Measurements from ENCODE around the gene RHOU. TPM values are rescaled to one million over a fixed set of nuclear protein-coding genes. Genes with fewer than 3 reads are reported as not detected.

Gene RHOU
- total RNA-seq, 1 donor from 2014 or later: 0.89 TPM

- no peak for DNase-seq (ENCODE audit: low read depth)
Measured at GRCh38 chr1:228783418-228784040, 48.2 kb downstream of the RHOU start.

- no peak for DNase-seq (ENCODE audit: low read depth)
Measured at GRCh38 chr1:228784181-228784580, 48.9 kb downstream of the RHOU start.

GRCh38 chr1:228785366-228786330, 50.4 kb downstream of the RHOU start:
- no peak for DNase-seq (ENCODE audit: low read depth)

DNA sequence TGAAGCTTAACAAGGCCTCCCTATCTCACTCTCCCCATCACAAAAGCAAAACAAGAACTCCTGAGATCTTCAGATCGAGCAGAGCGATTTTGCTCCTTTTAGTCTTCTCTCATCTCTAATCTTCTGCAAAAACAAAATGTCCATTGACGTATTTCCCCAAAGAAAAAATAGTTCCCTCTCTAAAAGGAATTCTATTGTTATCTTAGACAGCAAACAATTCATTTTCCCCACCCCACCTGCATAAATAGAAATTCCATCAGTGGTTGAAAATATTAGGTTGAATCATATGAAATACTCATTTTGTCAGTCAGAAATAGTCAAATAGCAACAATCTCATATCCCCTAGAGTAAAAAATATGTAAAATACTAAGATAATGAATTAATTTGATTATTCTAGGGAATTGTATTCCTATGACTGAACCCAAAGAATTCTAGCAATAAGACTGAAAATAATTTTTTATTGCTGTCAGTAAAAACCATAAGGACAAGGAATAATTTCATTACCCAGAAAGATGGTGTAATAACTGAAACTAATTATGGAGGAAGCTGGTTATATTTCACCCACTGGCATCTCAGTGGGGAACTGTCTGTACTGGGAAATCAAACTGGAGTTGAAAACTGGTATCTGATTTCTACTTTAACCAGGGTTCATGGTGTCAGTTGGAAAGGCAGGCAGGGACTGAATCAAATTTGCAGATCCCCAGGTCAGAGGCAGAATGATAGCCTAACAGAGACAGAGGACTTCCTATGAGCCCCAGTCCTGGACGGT, 51.3 kb downstream of the RHOU start:
- no peak for DNase-seq (ENCODE audit: low read depth)

DNA sequence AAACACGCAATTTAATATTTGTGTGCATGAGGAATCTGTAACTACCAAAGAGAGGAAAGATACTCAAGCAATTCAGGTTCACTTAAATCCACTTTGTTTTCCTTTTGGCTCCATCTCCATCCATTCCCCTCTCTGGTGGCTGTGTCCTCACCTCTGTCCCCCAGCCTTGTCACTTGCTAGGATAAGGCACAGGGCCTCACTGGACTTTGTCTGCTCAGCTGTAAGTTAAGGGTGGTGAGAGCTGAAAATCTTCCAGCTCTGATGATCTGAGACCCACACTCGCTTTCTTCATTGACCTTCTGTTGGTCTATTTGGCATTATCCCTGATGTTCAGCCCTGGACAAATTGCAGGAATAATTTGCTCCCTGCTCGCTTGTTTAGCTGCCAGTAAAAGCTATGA, 56.5 kb downstream of the RHOU start:
- DNase-seq (ENCODE audit: low read depth): no peak

- DNase-seq (ENCODE audit: low read depth): no peak
Measured at GRCh38 chr1:228792601-228793000, 57.3 kb downstream of the RHOU start.

DNA sequence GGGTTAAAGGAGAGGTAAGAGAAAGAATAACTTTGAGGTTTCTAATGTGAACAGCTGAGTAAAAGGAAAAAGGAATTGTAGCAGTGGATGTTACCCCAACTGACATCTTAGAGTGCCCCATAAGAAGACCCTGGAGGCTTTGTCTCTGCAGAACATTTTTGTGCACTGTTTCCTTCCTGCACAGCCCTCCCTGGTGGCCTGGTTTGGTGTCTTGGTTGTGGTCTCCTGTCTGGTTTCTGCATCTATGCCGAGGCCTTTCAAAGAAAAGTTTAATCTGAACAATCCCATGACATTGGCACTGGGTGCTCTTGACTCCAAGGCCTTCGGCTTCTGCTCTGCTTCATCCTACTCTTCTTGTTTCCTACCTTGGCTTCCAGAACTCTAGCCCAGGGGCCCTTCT, 57.8 kb downstream of the RHOU start:
- no peak for DNase-seq (ENCODE audit: low read depth)

- DNase-seq (ENCODE audit: low read depth): no peak
Measured at GRCh38 chr1:228794173-228794572, 58.9 kb downstream of the RHOU start.

- DNase-seq (ENCODE audit: low read depth): no peak
Measured at GRCh38 chr1:228794810-228795209, 59.5 kb downstream of the RHOU start.

DNA sequence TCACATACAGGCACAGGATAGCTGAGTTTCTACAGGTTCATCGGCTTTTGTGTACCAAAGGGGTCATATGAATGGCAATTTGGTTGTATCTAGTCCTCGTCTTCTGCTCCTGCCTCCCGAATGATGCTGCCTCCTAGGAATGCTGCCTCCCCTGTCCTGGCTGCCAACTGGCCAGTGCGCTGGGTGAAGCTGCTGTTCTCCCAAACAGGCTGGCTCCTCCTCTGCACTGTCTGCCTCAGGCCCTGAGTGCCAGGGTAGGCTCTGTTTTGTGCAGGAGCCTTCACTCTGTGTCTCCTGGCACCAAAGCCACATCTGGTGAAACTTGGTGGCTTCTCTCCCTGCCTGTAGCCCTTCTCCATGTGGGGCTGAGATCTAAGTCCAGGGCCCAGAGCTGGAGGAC, 60.3 kb downstream of the RHOU start:
- DNase-seq (ENCODE audit: low read depth): no peak

Other genes starting within 250 kb of the RHOU start
- gene RNF187, start 248.1 kb upstream of the RHOU start, total RNA-seq: 47.6 and 137 TPM in 2 replicates

Measured in renal cortical epithelial cell (primary cell).